HK-2 (cell line): ENCODE results near the gene PM20D2.
"Not testable (repeated sequence)": the region's sequence is repeated elsewhere in the genome, so short reads cannot be mapped to it uniquely, and the experiment has no call there.

ENCODE experiments used
- DNase-seq: peaks from one replicate; pipeline ENCODE4 v3.0.0-alpha.2; 2018; ENCODE audit not compliant: unreplicated experiment

Gene PM20D2

DNA sequence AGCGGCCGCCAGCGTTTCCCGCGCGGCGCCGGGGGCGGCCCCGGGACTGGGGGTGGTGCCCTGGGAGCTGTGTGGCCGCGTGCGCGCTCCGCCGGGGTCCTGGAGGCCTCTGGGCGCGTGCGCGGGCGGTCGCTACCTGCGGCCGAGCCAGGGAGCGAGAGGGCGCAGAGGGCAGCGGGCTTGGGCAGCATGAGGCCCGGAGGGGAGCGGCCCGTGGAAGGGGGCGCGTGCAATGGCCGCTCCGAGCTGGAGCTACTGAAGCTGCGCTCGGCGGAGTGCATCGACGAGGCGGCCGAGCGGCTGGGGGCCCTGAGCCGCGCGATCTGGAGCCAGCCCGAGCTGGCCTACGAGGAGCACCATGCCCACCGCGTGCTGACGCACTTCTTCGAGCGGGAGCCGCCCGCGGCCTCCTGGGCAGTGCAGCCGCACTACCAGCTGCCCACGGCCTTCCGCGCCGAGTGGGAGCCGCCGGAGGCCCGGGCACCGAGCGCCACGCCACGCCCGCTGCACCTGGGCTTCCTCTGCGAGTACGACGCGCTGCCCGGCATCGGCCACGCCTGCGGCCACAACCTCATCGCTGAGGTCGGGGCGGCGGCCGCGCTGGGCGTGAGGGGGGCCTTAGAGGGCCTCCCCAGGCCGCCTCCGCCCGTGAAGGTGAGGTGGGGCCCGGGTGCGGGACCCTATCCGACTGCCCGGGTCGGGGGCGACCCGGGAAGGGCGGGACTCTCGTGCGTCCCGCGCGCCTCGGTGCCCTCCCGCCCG is at the start of gene PM20D2:
Gene PM20D2, plus strand, starts transcription at position 100 of the 762 bp plus-strand sequence. Its CDS starts 90 bp downstream, at position 190.
- peak; percentile 80 for DNase-seq

GRCh38 chr6:89098461-89098860 is 47.4 kb upstream of the PM20D2 start:
- no peak for DNase-seq

DNA sequence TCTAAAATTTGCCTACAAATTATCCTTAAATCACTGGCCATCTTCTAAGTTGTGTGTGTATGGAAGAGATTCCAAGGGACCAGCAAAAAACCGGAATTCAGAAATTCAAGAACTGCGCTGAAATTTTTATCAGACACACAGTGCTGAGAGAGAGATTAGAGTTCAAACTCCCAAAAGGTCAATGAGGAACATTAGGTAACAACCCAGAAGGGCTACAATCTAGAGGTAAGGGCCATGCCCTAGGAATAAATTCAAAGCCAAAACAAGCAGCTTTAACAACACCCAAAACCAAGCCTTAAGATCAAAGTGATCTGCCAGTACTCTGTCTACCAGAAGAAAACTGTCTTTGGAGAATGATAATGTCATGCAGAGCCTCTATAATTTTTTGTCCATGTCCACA is 45.7 kb upstream of the PM20D2 start:
- no peak for DNase-seq

- DNase-seq: no peak
Measured at GRCh38 chr6:89110284-89110683, 35.6 kb upstream of the PM20D2 start.

DNA sequence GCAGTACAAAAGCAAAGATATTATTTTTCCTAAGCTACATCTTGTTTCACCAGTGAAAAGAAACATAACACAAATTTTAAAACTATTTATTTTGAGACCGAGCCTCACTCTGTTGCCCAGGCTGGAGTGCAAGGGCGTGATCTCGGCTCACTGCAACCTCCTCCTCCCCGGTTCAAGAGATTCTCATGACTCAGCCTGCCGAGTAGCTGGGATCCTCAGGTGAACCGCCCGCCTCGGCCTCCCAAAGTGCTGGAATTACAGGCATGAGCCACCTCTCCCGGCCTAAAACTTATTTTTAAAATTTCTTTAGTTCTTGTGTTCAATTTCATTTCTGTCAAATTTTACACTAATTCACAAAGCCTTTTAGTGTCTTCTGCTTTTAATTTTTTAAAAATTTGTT is 33.9 kb upstream of the PM20D2 start:
- no peak for DNase-seq

DNA sequence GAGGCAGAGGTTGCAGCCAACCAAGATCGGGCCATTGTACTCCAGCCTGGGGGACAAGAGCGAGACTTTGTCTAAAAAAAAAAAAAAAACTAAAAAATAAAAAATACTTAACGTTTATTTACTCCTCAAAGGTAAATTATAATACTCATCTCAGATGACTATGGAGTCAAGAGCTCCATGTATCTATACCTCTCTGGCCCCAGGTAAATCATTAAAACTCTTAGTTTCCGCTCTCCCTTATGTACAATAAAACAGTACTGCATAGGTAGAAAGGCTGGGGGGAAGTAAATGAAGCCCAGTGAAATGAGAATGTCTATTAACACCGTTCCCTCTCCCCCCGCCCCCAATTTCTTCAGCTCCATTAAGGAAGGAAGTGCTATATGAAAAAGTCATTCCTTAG is 29.2 kb upstream of the PM20D2 start:
- no peak for DNase-seq

DNA sequence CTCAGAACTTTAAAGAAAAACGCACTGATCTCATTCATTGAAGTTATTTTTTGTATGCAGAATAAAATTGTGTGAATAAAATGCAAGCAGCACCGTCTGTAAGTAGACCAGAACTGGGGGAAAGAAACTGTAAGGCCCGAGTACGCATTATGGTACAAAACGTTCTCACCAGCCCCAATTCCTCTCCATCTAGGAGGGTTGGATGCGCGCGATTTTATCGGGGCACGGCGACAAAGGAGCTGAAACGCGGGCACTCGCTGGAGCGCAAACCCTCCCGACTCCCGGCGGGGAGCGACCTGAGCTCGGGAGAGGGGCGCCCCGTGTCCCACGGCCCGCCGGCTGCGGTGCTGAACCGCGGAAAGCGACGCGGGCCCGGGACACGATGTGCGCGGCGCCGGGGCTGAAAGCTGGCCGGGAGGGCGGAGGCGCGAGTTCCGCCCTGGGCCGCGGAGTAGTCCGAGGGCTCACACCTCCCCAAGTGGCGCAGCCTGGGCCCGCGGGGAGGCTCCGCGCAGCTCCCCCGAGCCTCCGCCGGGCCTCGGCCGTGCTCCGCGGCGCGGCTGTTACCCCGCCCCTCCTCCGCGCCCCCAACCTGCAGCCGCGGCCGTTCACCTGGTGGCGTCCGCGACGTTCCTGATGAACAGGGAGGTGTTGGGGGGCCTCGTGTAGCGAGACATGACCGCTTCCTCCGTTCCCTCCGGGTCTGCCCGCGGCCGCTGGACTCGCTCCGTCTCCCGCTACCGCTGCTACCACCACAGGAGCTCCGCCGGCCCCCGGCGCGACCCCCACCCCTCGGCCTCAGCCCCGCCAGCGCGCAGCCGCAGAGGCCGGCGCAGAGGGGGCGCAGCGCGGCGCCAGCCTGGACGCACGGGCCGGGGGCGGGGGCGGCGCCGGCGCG is 28.4 kb upstream of the PM20D2 start, which contains the start of gene SRSF12:
Gene SRSF12, minus strand, starts transcription at position 861 of the 898 bp plus-strand sequence. Its CDS starts 184 bp downstream, at position 677.
- peak; percentile 51 for DNase-seq

- no peak for DNase-seq
Measured at GRCh38 chr6:89118931-89119330, 26.9 kb upstream of the PM20D2 start.

DNA sequence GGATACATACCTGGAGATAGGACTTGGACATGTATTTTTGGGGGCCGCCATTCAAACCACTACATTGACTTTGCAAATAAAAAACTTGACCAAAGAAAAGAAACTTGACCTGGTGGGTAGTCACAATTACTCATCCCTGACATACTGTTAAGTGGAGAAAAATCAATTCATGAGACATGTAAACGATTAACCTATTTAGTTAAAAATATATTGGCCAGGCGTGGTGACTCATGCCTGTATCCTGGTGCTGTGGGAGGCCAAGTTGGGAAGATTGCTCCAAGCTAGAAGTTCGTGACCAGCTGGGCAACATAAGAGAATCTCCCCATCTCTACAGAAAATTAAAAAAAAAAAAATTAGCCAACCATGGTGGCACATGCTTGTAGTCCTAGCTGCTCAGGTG is 25.5 kb upstream of the PM20D2 start:
- peak; percentile 66 for DNase-seq

DNA sequence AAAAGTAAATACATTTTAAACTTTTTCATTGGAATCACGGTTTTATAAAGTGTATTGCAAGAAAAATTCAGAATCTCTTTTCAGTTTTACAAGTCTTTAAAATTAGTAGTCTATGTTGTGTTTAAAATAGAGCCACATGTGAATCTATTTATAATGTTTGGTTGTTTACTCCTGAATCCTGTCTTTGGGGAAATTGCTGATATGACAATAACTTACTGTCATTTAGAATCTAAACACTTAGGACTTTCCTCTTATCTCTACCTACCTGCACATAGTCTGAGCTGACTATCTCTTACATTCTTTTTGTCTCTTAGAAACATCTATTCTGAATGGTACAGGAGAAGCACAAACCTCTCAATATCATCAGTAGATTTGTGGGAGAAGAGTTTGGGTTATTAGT is 23.9 kb upstream of the PM20D2 start:
- DNase-seq: no peak

GRCh38 chr6:89122625-89123024 is 23.2 kb upstream of the PM20D2 start:
- DNase-seq: no peak

DNA sequence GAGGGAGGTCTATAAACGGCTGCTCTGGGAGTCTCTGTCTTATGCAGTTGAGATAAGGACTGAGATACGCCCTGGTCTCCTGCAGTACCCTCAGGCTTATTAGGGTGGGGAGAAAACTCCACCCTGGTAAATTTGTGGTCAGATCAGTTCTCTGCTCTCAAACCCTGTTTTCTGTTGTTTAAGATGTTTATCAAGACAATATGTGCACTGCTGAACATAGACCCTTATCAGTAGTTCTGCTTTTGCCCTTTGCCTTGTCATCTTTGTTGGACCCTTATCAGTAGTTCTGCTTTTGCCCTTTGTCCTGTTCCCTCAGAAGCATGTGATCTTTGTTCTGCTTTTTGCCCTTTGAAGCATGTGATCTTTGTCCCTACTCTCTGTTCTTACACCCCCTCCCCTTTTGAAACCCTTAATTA is 17.6 kb upstream of the PM20D2 start:
- not testable (repeated sequence) for DNase-seq

DNA sequence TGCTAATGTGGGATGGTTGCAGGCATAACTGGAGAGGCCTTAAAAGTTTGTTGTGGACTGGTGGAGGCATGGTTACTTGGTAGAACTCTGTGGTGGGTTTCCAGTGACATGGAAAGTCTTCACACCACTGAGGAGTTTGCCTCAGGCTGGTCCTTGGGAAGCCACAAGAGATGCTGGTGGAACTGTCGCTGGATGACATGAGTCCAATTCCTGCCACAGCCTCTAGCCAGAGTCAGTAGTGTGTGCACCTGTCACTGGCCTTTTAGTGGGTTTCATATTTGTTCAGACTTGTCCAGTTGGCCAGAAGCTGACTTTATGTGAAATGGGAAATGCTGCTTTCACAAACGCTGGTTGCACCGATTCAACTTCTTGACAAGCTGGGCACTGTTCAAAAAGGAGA is 14.3 kb upstream of the PM20D2 start:
- no peak for DNase-seq

DNA sequence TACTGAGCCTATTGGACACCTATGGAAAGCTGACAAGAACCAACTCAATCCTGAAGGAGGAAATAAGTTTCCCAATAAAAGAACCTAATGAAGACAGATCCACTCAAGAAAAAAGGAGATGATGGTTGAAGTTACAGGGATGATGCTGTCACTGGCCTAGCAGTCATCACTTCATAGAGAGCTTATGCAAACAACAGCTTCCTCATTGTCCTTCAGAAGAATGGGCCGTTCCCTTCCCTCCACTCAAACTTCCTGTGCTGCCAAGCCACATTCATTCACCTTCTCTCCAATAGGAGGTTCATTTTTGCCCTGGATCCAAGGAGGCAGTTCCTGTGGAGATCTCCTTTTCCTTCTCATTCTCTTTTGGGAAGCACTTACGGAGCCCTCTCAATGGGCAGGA is 13.8 kb upstream of the PM20D2 start:
- no peak for DNase-seq

GRCh38 chr6:89133981-89134380 is 11.9 kb upstream of the PM20D2 start:
- DNase-seq: no peak

DNA sequence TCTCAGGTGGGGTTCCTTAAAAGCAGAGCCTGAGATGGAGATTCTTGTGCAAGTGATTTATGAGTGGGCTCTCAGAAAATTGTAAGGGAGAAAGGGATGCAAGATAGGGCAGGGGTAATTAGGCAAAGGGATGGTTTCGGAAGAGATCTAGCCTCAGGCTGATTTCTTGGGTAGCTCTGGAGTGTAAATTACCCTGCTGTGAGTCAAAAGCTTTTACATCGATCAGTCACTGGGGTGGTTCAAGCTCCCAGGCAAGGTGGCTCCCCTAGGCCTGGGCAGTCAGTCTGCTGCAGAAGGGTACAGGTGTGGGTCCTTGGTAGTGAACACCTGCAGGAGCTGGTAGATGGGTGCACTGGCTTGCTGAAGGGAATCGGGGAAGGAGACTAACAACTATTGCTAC is 11.1 kb upstream of the PM20D2 start:
- no peak for DNase-seq

- no peak for DNase-seq
Measured at GRCh38 chr6:89138173-89138572, 7.7 kb upstream of the PM20D2 start.

- DNase-seq: no peak
Measured at GRCh38 chr6:89139509-89140346, 6.1 kb upstream of the PM20D2 start.

GRCh38 chr6:89140347-89141156 is 5.3 kb upstream of the PM20D2 start:
- no peak for DNase-seq

DNA sequence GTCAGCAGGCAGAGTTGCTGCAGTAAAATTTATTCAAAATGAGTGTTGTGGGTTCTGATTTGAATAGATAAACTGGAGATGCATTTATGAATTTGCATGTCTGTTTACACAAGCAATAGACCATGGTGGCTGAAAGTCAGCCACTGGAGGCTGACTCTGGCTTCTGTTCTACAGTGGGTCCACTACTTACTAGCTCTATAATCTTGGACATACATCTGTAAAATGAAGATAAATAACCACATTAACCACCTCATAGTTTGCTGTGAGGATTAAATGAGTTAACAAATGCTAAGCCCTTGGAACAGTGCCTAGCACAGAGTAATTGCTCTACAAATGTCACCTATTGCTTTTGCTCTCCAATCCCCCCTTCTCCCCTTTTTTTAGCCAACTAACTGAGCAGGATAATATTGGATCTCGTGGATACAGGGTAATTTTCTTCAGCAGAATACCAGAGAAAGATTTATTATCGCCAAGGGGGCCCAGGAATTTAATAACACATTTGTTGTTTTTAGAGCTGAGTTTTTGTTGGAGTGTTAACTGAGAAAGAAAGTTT is 1.4 kb upstream of the PM20D2 start:
- no peak for DNase-seq
